HEK293 (cell line): ENCODE data around the gene ZNF616.

Source experiments
- CTCF ChIA-PET: fragments of 350-600 bp; formaldehyde crosslinking; extraction: SDS; loops from one replicate; lab custom pipeline; 2021; ENCODE audit warnings: antibody characterized with exemption; lab: Yijun Ruan, JAX
- POLR2A ChIA-PET: fragments of 300-600 bp; formaldehyde crosslinking; extraction: SDS; loops from one replicate; lab custom pipeline; 2020; ENCODE audit warnings: antibody characterized with exemption, inconsistent platforms; lab: Yijun Ruan, JAX
- H3K27ac ChIP-seq: fragments of 200-500 bp; sonication (Bioruptor generic); 2 replicates; pipeline ENCODE4 v1.5.1; 2014; ENCODE audit warnings: low read depth, low read length, control low read depth, inconsistent platforms; ENCODE audit errors: extremely low read depth
- H3K36me3 ChIP-seq, 2 experiments: fragments of 200-500 bp in 1 of 2; sonication (Bioruptor generic) in 1 of 2; 1 replicate in 1 of 2; 2 replicates in 1 of 2; pipeline ENCODE4 v1.5.1; 2014 to 2017; ENCODE audit warnings: inconsistent platforms in 2 of 2, low read length in 2 of 2; ENCODE audit not compliant: control insufficient read depth in 2 of 2, insufficient read depth in 1 of 2
- H3K4me1 ChIP-seq: fragments of 200-500 bp; sonication (Bioruptor generic); 2 replicates; pipeline ENCODE4 v1.5.1; 2014; ENCODE audit warnings: mild to moderate bottlenecking, low read length, inconsistent platforms; ENCODE audit not compliant: control insufficient read depth, insufficient read depth
- H3K4me3 ChIP-seq: 2 replicates; pipeline ENCODE4 v1.5.1; 2011; ENCODE audit warnings: low read depth, mild to moderate bottlenecking, control low read depth, low read length, moderate library complexity
- H3K9me3 ChIP-seq: fragments of 200-500 bp; sonication (Bioruptor generic); 2 replicates; pipeline ENCODE4 v1.5.1; 2014; ENCODE audit warnings: low read depth, low read length, inconsistent platforms; ENCODE audit not compliant: control insufficient read depth, insufficient read depth
- BCL11B ChIP-seq: fragments of 450-650 bp; formaldehyde crosslinking; IDR thresholded peaks from 2 replicates; pipeline ENCODE4 v1.5.1; 2016; ENCODE audit warnings: low read depth, missing biosample characterization, missing genetic modification characterization
- FEZF1 ChIP-seq: fragments of 450-650 bp; formaldehyde crosslinking; IDR thresholded peaks from 2 replicates; pipeline ENCODE4 v1.5.1; 2016; ENCODE audit warnings: missing biosample characterization, missing genetic modification characterization
- KLF1 ChIP-seq: fragments of 450-650 bp; formaldehyde crosslinking; IDR thresholded peaks from 2 replicates; pipeline ENCODE4 v1.5.1; 2016; ENCODE audit warnings: missing biosample characterization, missing genetic modification characterization
- KLF10 ChIP-seq: fragments of 450-650 bp; IDR thresholded peaks from 2 replicates; pipeline ENCODE4 v1.5.1; 2018; ENCODE audit warnings: missing biosample characterization, mild to moderate bottlenecking, missing genetic modification characterization
- KLF8 ChIP-seq: fragments of 450-650 bp; formaldehyde crosslinking; IDR thresholded peaks from 2 replicates; pipeline ENCODE4 v1.5.1; 2016; ENCODE audit warnings: missing biosample characterization, missing genetic modification characterization
- OSR2 ChIP-seq: fragments of 450-650 bp; formaldehyde crosslinking; IDR thresholded peaks from 2 replicates; pipeline ENCODE4 v1.5.1; 2016; ENCODE audit warnings: missing biosample characterization, missing genetic modification characterization
- PRDM1 ChIP-seq: fragments of 450-650 bp; formaldehyde crosslinking; IDR thresholded peaks from 2 replicates; pipeline ENCODE4; 2016; ENCODE audit warnings: missing biosample characterization, missing genetic modification characterization
- REST ChIP-seq: fragments of 450-650 bp; formaldehyde crosslinking; IDR thresholded peaks from 2 replicates; pipeline ENCODE4 v1.5.1; 2016; ENCODE audit warnings: missing biosample characterization, missing genetic modification characterization
- SCRT2 ChIP-seq: fragments of 450-650 bp; formaldehyde crosslinking; IDR thresholded peaks from 2 replicates; pipeline ENCODE4 v1.5.1; 2016; ENCODE audit warnings: missing biosample characterization, missing genetic modification characterization
- SP2 ChIP-seq: fragments of 450-650 bp; formaldehyde crosslinking; IDR thresholded peaks from 2 replicates; pipeline ENCODE4 v1.5.1; 2016; ENCODE audit warnings: missing biosample characterization, missing genetic modification characterization
- SP7 ChIP-seq: fragments of 450-650 bp; formaldehyde crosslinking; IDR thresholded peaks from 2 replicates; pipeline ENCODE4 v1.5.1; 2016; ENCODE audit warnings: missing biosample characterization, missing genetic modification characterization
- ZBTB11 ChIP-seq: fragments of 450-650 bp; formaldehyde crosslinking; conservative IDR thresholded peaks from 2 replicates; pipeline ENCODE4 v1.5.1; 2016; ENCODE audit warnings: low read depth, missing biosample characterization, missing genetic modification characterization
- ZFP69B ChIP-seq: fragments of 450-650 bp; formaldehyde crosslinking; IDR thresholded peaks from 2 replicates; pipeline ENCODE4 v1.5.1; 2016; ENCODE audit warnings: missing biosample characterization, missing genetic modification characterization
- ZIC2 ChIP-seq: fragments of 450-650 bp; formaldehyde crosslinking; IDR thresholded peaks from 2 replicates; pipeline ENCODE4 v1.5.1; 2016; ENCODE audit warnings: missing biosample characterization, missing genetic modification characterization
- ZNF10 ChIP-seq: fragments of 450-650 bp; formaldehyde crosslinking; IDR thresholded peaks from 2 replicates; pipeline ENCODE4 v1.5.1; 2017; ENCODE audit warnings: missing biosample characterization, missing genetic modification characterization
- ZNF133 ChIP-seq: fragments of 450-650 bp; formaldehyde crosslinking; IDR thresholded peaks from 2 replicates; pipeline ENCODE4 v1.5.1; 2016; ENCODE audit warnings: missing biosample characterization, missing genetic modification characterization
- ZNF2 ChIP-seq: fragments of 450-650 bp; formaldehyde crosslinking; IDR thresholded peaks from 2 replicates; pipeline ENCODE4 v1.5.1; 2016; ENCODE audit warnings: missing biosample characterization, missing genetic modification characterization
- ZNF362 ChIP-seq: fragments of 450-650 bp; formaldehyde crosslinking; IDR thresholded peaks from 2 replicates; pipeline ENCODE4 v1.5.1; 2016; ENCODE audit warnings: missing biosample characterization, missing genetic modification characterization
- ZNF600 ChIP-seq: fragments of 450-650 bp; formaldehyde crosslinking; IDR thresholded peaks from 2 replicates; pipeline ENCODE4 v1.5.1; 2016; ENCODE audit warnings: missing biosample characterization, missing genetic modification characterization
- ZNF654 ChIP-seq: fragments of 450-650 bp; formaldehyde crosslinking; IDR thresholded peaks from 2 replicates; pipeline ENCODE4 v1.5.1; 2016; ENCODE audit warnings: low read depth, missing biosample characterization, missing genetic modification characterization
- ZNF692 ChIP-seq: fragments of 450-650 bp; formaldehyde crosslinking; IDR thresholded peaks from 2 replicates; pipeline ENCODE4 v1.5.1; 2016; ENCODE audit warnings: missing biosample characterization, missing genetic modification characterization
- ZNF843 ChIP-seq: fragments of 450-650 bp; formaldehyde crosslinking; IDR thresholded peaks from 2 replicates; pipeline ENCODE4 v1.5.1; 2016; ENCODE audit warnings: missing biosample characterization, missing genetic modification characterization
- ZXDB ChIP-seq: fragments of 450-650 bp; formaldehyde crosslinking; IDR thresholded peaks from 2 replicates; pipeline ENCODE4 v1.5.1; 2016; ENCODE audit warnings: missing biosample characterization, missing genetic modification characterization
- TF ChIP-seq, protein P1 (sequence below): fragments of 450-650 bp; formaldehyde crosslinking; IDR thresholded peaks from 2 replicates; pipeline ENCODE4 v1.5.1; 2017; ENCODE audit warnings: missing biosample characterization, missing genetic modification characterization

Gene ZNF616

GRCh38 chr19:52139252-52140031 lies at the start of gene ZNF616:
Gene ZNF616 (minus strand): TSS chr19:52139938. CDS start chr19:52130512, 9,426 bp downstream.
- H3K36me3 ChIP-seq, result peaks cover 0 to 10% of the 10 kb centered on the region in 2 experiments; a peak in 2 of 3 replicates
- H3K9me3 ChIP-seq, result peaks cover 3% of the 10 kb centered on the region; the same call in 1 of the 2 replicates
- H3K4me3 ChIP-seq, result peak within 1 kb of the TSS; percentile 57
- H3K4me1 ChIP-seq, result no peaks in the 10 kb centered on the region
- ChIA-PET CTCF (interaction anchor here (0.6 to 1.5 kb wide), 17 partner anchors 13 to 1370 kb away, joined by 3 to 13 read pairs (median 3); no protein-coding TSS in a partner anchor), POLR2A (interaction anchor here (0.5 to 2.3 kb wide), 3 partner anchors 50 to 1121 kb away, joined by 4 to 17 read pairs (median 8); partner anchors contain the start of gene PPP2R1A)
- H3K27ac ChIP-seq, result peak within 1 kb of the TSS; percentile 73
- TF ChIP-seq ZBTB11, result peak; percentile 98
- TF ChIP-seq ZNF362 (tag by site-specific recombination), result peak; percentile 82
- TF ChIP-seq SP2 (tag by site-specific recombination), result peak; percentile 93
- peak; percentile 48; the same call in 1 of the 2 replicates for TF ChIP-seq PRDM1 (tag by site-specific recombination)
- TF ChIP-seq BCL11B (tag by site-specific recombination), result 0 out of 2 replicates have a peak, but pooled peaks have one; percentile 11
- peak; percentile 72 for TF ChIP-seq ZNF133 (tag by site-specific recombination)
- no peak for TF ChIP-seq REST (tag by site-specific recombination)
- peak; percentile 82 for TF ChIP-seq ZNF654 (tag by site-specific recombination)
- peak; percentile 24 for TF ChIP-seq KLF1 (tag by site-specific recombination)
- TF ChIP-seq ZNF10, result peak; percentile 71
- peak; percentile 88 for TF ChIP-seq ZXDB (tag by site-specific recombination)
- peak; percentile 57 for TF ChIP-seq SP7 (tag by site-specific recombination)
- TF ChIP-seq SCRT2 (tag by site-specific recombination), result peak; percentile 93
- TF ChIP-seq FEZF1, result no peak
- TF ChIP-seq ZNF843 (tag by site-specific recombination), result 0 out of 2 replicates have a peak, but pooled peaks have one; percentile 7
- peak; percentile 76 for TF ChIP-seq KLF10
- TF ChIP-seq ZNF2 (tag by site-specific recombination), result 0 out of 2 replicates have a peak, but pooled peaks have one; percentile 8
- TF ChIP-seq ZNF600, result 0 out of 2 replicates have a peak, but pooled peaks have one; percentile 30
- TF ChIP-seq ZNF692 (tag by site-specific recombination), result 0 out of 2 replicates have a peak, but pooled peaks have one; percentile 40
- peak; percentile 88 for TF ChIP-seq KLF8
- peak; percentile 33; the same call in 1 of the 2 replicates for TF ChIP-seq ZIC2
- TF ChIP-seq, protein P1, sequence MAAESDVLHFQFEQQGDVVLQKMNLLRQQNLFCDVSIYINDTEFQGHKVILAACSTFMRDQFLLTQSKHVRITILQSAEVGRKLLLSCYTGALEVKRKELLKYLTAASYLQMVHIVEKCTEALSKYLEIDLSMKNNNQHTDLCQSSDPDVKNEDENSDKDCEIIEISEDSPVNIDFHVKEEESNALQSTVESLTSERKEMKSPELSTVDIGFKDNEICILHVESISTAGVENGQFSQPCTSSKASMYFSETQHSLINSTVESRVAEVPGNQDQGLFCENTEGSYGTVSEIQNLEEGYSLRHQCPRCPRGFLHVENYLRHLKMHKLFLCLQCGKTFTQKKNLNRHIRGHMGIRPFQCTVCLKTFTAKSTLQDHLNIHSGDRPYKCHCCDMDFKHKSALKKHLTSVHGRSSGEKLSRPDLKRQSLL (tag by site-specific recombination), result no peak
- peak; percentile 53; the same call in 1 of the 2 replicates for TF ChIP-seq OSR2 (tag by site-specific recombination)
- 0 out of 2 replicates have a peak, but pooled peaks have one; percentile 15 for TF ChIP-seq ZFP69B (tag by site-specific recombination)
